ENCODE data around the gene SMARCB1. TPM values are rescaled to one million over a fixed set of nuclear protein-coding genes. Genes with fewer than 3 reads are reported as not detected.

SMARCB1 gene
- total and polyA plus RNA-seq, 8 donors: 52.4 to 166 (median 138) TPM

DNA sequence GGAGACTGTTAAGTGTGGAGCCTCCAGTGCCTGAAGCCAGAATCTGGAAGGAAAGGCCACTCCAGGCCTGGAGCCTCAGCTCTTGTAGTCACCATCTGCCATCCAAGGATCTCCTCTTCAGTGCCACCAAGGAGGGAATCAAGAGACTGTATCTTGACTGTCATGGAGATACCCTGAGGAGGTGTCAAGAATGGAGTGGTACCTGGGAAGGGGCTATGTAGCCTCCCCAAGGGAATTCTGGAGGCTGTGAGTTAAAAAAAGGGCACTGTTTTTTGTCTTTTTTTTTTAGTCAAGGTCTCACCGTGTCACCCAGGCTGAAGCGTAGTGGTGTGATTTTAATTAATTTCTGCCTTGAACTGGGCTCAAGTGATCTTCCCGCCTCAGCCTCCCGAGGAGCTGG, 27.2 kb upstream of the SMARCB1 start:
- H3K4me1 ChIP-seq: peaks cover 5 to 21% of the 10 kb centered on the region in 2 donors
- H3K4me3 ChIP-seq: no peak overlapping the region
- no peak overlapping the region for H3K27ac ChIP-seq
- H3K27me3 ChIP-seq: no peaks in the 10 kb centered on the region
- DNase-seq (no peak), ATAC-seq (no peak)
- intact Hi-C loops (cut with DNase I): no loop called here
- H3K9me3 ChIP-seq: no peaks in the 10 kb centered on the region
- no peaks in the 10 kb centered on the region for H3K36me3 ChIP-seq
- TF ChIP-seq, protein P1, sequence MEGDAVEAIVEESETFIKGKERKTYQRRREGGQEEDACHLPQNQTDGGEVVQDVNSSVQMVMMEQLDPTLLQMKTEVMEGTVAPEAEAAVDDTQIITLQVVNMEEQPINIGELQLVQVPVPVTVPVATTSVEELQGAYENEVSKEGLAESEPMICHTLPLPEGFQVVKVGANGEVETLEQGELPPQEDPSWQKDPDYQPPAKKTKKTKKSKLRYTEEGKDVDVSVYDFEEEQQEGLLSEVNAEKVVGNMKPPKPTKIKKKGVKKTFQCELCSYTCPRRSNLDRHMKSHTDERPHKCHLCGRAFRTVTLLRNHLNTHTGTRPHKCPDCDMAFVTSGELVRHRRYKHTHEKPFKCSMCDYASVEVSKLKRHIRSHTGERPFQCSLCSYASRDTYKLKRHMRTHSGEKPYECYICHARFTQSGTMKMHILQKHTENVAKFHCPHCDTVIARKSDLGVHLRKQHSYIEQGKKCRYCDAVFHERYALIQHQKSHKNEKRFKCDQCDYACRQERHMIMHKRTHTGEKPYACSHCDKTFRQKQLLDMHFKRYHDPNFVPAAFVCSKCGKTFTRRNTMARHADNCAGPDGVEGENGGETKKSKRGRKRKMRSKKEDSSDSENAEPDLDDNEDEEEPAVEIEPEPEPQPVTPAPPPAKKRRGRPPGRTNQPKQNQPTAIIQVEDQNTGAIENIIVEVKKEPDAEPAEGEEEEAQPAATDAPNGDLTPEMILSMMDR (IDR thresholded peaks at IDR 0.05): no peak

DNA sequence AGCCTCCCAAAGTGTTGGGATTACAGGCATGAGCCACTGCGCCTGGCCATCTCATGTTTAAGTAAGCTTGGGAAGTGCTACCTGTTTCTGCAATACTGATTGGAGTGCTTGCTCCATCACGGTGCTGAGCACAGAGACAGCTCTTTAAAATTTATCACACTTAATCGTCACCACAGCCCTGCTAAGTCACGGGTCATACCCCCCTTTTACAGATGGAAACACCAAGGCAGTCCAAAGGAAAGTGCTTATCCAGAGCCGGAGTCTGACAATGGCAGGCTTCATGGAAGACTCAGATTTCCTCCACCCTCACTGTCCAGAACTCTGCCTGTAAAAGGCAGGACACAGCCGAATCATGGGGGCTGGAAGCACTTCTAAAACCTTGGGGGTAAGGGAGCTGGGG, 26.7 kb upstream of the SMARCB1 start:
- Histone ChIP-seq H3K36me3 (no peaks in the 10 kb centered on the region), H3K4me3 (no peak overlapping the region), H3K27ac (no peak overlapping the region), H3K27me3 (no peaks in the 10 kb centered on the region), H3K4me1 (peaks cover 5 to 24% of the 10 kb centered on the region in 2 donors), H3K9me3 (no peaks in the 10 kb centered on the region)
- ATAC-seq: no peak
- TF ChIP-seq, protein P1 (IDR thresholded peaks at IDR 0.05): no peak
- no peak for DNase-seq
- intact Hi-C loops (cut with DNase I): no loop called here

DNA sequence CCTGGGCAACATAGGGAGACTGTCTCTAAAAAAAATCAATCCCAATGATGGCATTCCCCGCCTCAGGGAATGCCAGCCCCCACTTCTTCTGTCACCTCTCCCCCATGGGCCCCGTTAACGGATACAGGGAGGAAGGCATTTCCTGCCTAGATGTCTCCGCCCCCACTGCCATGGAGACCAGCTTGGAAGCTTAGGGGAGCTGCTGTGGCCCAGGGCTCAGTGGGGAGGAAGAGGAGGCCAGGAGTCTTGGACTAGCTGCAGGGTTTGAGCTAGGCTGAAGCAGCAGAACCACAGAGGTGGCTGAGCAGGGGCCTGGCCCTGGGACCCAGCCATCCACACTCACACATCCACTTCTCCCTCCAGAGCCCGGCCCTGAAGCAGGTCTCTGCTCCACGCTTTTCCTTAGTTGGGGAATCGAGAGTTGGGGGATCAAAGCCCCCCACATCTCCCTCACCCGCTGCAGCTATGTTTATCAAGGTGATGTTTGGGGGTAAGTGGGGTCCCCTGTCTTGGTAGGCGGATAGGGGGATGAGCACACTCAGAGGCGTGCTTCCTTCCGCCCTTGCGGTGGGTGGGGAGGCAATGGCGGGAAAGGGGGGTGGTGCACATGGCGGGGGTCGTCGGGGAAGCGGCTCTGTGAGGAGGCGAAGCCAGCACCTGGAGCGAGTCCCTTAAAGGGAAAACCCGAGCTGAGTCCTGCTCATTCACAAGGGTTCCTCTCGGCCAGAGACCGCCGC, 23.8 kb upstream of the SMARCB1 start, which contains the start of gene C22orf15:
Gene C22orf15, plus strand, starts transcription at position 149 of the 737 bp plus-strand sequence. Its CDS starts 317 bp downstream, at position 466.
- Histone ChIP-seq H3K27ac (no peak within 1 kb of the TSS), H3K4me3 (peak within 1 kb of the TSS in 1 of 2 donors; percentile 36), H3K9me3 (no peaks in the 10 kb centered on the region), H3K4me1 (peaks cover 5 to 44% of the 10 kb centered on the region in 2 donors), H3K27me3 (no peaks in the 10 kb centered on the region), H3K36me3 (no peaks in the 10 kb centered on the region)
- no peak for ATAC-seq
- TF ChIP-seq, protein P1 (IDR thresholded peaks at IDR 0.05): no peak
- intact Hi-C loops (cut with DNase I): no loop called here
- DNase-seq: peak in 1 of 4 donors; percentile 36

DNA sequence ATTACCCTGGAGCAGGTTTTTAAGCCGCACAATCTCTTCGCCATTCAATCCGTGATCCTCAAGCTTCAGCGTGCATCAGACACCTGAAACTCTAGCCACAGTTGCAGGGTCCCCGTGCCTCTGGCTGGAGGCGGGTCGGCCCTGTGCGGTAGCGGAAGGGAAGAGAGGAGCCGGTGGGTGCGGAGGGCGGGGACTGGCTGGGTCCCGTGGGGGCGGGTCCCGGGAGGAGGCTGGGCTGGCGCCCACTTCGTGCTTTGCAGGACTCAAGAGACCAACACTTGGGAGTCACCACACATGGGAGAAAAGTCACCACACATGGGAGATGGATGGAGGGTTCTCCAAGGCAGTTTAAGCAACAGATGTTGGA, 23.2 kb upstream of the SMARCB1 start:
- peaks cover 5 to 50% of the 10 kb centered on the region in 2 donors for H3K4me1 ChIP-seq
- H3K36me3 ChIP-seq: no peaks in the 10 kb centered on the region
- H3K27ac ChIP-seq: no peak overlapping the region
- intact Hi-C loops (cut with DNase I): no loop called here
- ATAC-seq (no peak), DNase-seq (peak in 3 of 4 donors; percentile 40 to 92 (median 50))
- H3K27me3 ChIP-seq: no peaks in the 10 kb centered on the region
- H3K4me3 ChIP-seq: peak overlapping the region in 1 of 2 donors; percentile 36
- H3K9me3 ChIP-seq: no peaks in the 10 kb centered on the region
- TF ChIP-seq, protein P1 (IDR thresholded peaks at IDR 0.05): no peak

DNA sequence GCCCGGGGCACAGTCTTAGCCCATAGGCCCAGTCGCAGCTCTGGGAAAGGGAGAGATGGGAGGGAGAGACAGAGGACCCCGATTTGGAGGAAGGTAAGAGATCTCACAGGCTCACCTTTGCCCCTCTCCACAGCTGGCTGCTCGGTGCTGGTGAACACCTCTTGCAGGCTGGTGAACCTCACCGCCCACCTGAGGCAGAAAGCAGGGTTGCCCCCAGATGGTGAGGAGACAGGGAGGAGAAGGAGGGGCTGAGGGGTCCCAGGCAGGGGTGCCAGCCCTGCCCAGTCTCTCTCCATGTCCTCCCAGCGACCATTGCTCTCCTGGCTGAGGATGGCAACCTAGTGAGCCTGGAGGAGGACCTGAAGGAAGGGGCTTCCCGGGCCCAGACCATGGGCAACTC, 22.8 kb upstream of the SMARCB1 start:
- Histone ChIP-seq H3K4me3 (peak overlapping the region in 1 of 2 donors; percentile 36), H3K4me1 (peaks cover 5 to 52% of the 10 kb centered on the region in 2 donors)
- intact Hi-C loops (cut with DNase I): no loop called here

More for the DNA sequence above, 22.8 kb upstream of the SMARCB1 start:
- Histone ChIP-seq H3K27me3 (no peaks in the 10 kb centered on the region), H3K27ac (no peak overlapping the region), H3K36me3 (no peaks in the 10 kb centered on the region), H3K9me3 (no peaks in the 10 kb centered on the region)
- ATAC-seq: no peak
- DNase-seq: no peak
- TF ChIP-seq, protein P1 (IDR thresholded peaks at IDR 0.05): no peak
